Measurements from ENCODE around the gene KCNK3. TPM values are rescaled to one million over a fixed set of nuclear protein-coding genes. Genes with fewer than 3 reads are reported as not detected.
"Not testable (repeated sequence)": the region's sequence is repeated elsewhere in the genome, so short reads cannot be mapped to it uniquely, and the experiment has no call there.

KCNK3 gene
- total RNA-seq, 1 experiment from 2014 or later, result not detected

- Histone ChIP-seq H3K4me1 (ENCODE audit: low read length) (peaks cover 50% of the 10 kb centered on the region), H3K9ac (ENCODE audit: low read length) (peak overlapping the region; percentile 63), H3K27ac (ENCODE audit: low read length) (peak overlapping the region; percentile 37), H3K4me2 (ENCODE audit: low read depth, low read length, poor library complexity, severe bottlenecking) (peak overlapping the region; percentile 75), H3K4me3 (ENCODE audit: low read length) (peak overlapping the region; percentile 61)
- not testable (repeated sequence) for H2AFZ ChIP-seq (ENCODE audit: low read length); H3K36me3 ChIP-seq (ENCODE audit: insufficient read depth, low read length); H3K9me2 ChIP-seq (replicated peaks; ENCODE audit: insufficient read depth, low read length); DNase-seq; H3K9me3 ChIP-seq (ENCODE audit: low read length); H3K79me2 ChIP-seq (ENCODE audit: low read length); H3K27me3 ChIP-seq (ENCODE audit: low read length); H4K20me1 ChIP-seq (ENCODE audit: insufficient read depth, low read depth, low read length)
Observed at GRCh38 chr2:26750467-26750866, 57.9 kb downstream of the KCNK3 start.

GRCh38 chr2:26752656-26753055 lies 60.1 kb downstream of the KCNK3 start:
- Histone ChIP-seq H3K4me2 (ENCODE audit: low read depth, low read length, poor library complexity, severe bottlenecking) (peak overlapping the region; percentile 45), H3K4me3 (ENCODE audit: low read length) (no peak overlapping the region), H3K9me3 (ENCODE audit: low read length) (no peaks in the 10 kb centered on the region), H4K20me1 (ENCODE audit: insufficient read depth, low read depth, low read length) (peaks cover 11% of the 10 kb centered on the region; the same call in 1 of the 2 replicates), H3K36me3 (ENCODE audit: insufficient read depth, low read length) (peaks cover 5% of the 10 kb centered on the region; the same call in 1 of the 2 replicates), H3K9me2 (replicated peaks; ENCODE audit: insufficient read depth, low read length) (no peaks in the 10 kb centered on the region), H3K27ac (ENCODE audit: low read length) (no peak overlapping the region), H3K27me3 (ENCODE audit: low read length) (no peaks in the 10 kb centered on the region), H3K79me2 (ENCODE audit: low read length) (no peaks in the 10 kb centered on the region), H3K9ac (ENCODE audit: low read length) (peak overlapping the region; percentile 26; the same call in 1 of the 2 replicates), H2AFZ (ENCODE audit: low read length) (no peak overlapping the region), H3K4me1 (ENCODE audit: low read length) (peaks cover 55% of the 10 kb centered on the region)
- DNase-seq, result no peak

GRCh38 chr2:26754539-26754938 lies 62.0 kb downstream of the KCNK3 start:
- no peak for DNase-seq
- Histone ChIP-seq H3K4me1 (ENCODE audit: low read length) (peaks cover 56% of the 10 kb centered on the region), H3K4me2 (ENCODE audit: low read depth, low read length, poor library complexity, severe bottlenecking) (no peak overlapping the region), H3K27ac (ENCODE audit: low read length) (no peak overlapping the region), H2AFZ (ENCODE audit: low read length) (no peak overlapping the region), H3K9ac (ENCODE audit: low read length) (no peak overlapping the region), H3K27me3 (ENCODE audit: low read length) (no peaks in the 10 kb centered on the region), H3K36me3 (ENCODE audit: insufficient read depth, low read length) (peaks cover 5% of the 10 kb centered on the region; the same call in 1 of the 2 replicates), H3K4me3 (ENCODE audit: low read length) (no peak overlapping the region), H3K79me2 (ENCODE audit: low read length) (no peaks in the 10 kb centered on the region), H3K9me3 (ENCODE audit: low read length) (no peaks in the 10 kb centered on the region), H4K20me1 (ENCODE audit: insufficient read depth, low read depth, low read length) (peaks cover 15% of the 10 kb centered on the region; the same call in 1 of the 2 replicates), H3K9me2 (replicated peaks; ENCODE audit: insufficient read depth, low read length) (no peaks in the 10 kb centered on the region)

GRCh38 chr2:26754972-26755670 lies 62.6 kb downstream of the KCNK3 start:
- DNase-seq, result peak; percentile 67
- H4K20me1 ChIP-seq (ENCODE audit: insufficient read depth, low read depth, low read length), result peaks cover 15% of the 10 kb centered on the region; the same call in 1 of the 2 replicates
- no peak overlapping the region for H3K9ac ChIP-seq (ENCODE audit: low read length)
- H3K4me3 ChIP-seq (ENCODE audit: low read length), result no peak overlapping the region
- H3K9me2 ChIP-seq (replicated peaks; ENCODE audit: insufficient read depth, low read length), result no peaks in the 10 kb centered on the region
- no peaks in the 10 kb centered on the region for H3K79me2 ChIP-seq (ENCODE audit: low read length)
- H2AFZ ChIP-seq (ENCODE audit: low read length), result no peak overlapping the region
- H3K36me3 ChIP-seq (ENCODE audit: insufficient read depth, low read length), result peaks cover 5% of the 10 kb centered on the region; the same call in 1 of the 2 replicates
- no peak overlapping the region for H3K27ac ChIP-seq (ENCODE audit: low read length)
- H3K27me3 ChIP-seq (ENCODE audit: low read length), result no peaks in the 10 kb centered on the region
- peak overlapping the region; percentile 30 for H3K4me2 ChIP-seq (ENCODE audit: low read depth, low read length, poor library complexity, severe bottlenecking)
- no peaks in the 10 kb centered on the region for H3K9me3 ChIP-seq (ENCODE audit: low read length)
- H3K4me1 ChIP-seq (ENCODE audit: low read length), result peaks cover 51% of the 10 kb centered on the region

- no peaks in the 10 kb centered on the region for H3K9me2 ChIP-seq (replicated peaks; ENCODE audit: insufficient read depth, low read length)
- no peak for DNase-seq
- H3K4me3 ChIP-seq (ENCODE audit: low read length), result no peak overlapping the region
- no peak overlapping the region for H3K4me2 ChIP-seq (ENCODE audit: low read depth, low read length, poor library complexity, severe bottlenecking)
- H4K20me1 ChIP-seq (ENCODE audit: insufficient read depth, low read depth, low read length), result peaks cover 15% of the 10 kb centered on the region; the same call in 1 of the 2 replicates
- peaks cover 1% of the 10 kb centered on the region; the same call in 1 of the 2 replicates for H3K36me3 ChIP-seq (ENCODE audit: insufficient read depth, low read length)
- H3K27me3 ChIP-seq (ENCODE audit: low read length), result no peaks in the 10 kb centered on the region
- peaks cover 41% of the 10 kb centered on the region for H3K4me1 ChIP-seq (ENCODE audit: low read length)
- H3K9me3 ChIP-seq (ENCODE audit: low read length), result no peaks in the 10 kb centered on the region
- H2AFZ ChIP-seq (ENCODE audit: low read length), result no peak overlapping the region
- no peaks in the 10 kb centered on the region for H3K79me2 ChIP-seq (ENCODE audit: low read length)
- H3K9ac ChIP-seq (ENCODE audit: low read length), result no peak overlapping the region
- no peak overlapping the region for H3K27ac ChIP-seq (ENCODE audit: low read length)
Observed at GRCh38 chr2:26756337-26756736, 63.8 kb downstream of the KCNK3 start.

- peaks cover 15% of the 10 kb centered on the region; the same call in 1 of the 2 replicates for H4K20me1 ChIP-seq (ENCODE audit: insufficient read depth, low read depth, low read length)
- H2AFZ ChIP-seq (ENCODE audit: low read length), result no peak overlapping the region
- H3K4me3 ChIP-seq (ENCODE audit: low read length), result no peak overlapping the region
- H3K79me2 ChIP-seq (ENCODE audit: low read length), result no peaks in the 10 kb centered on the region
- no peak overlapping the region for H3K27ac ChIP-seq (ENCODE audit: low read length)
- no peaks in the 10 kb centered on the region for H3K9me3 ChIP-seq (ENCODE audit: low read length)
- H3K4me1 ChIP-seq (ENCODE audit: low read length), result peaks cover 23% of the 10 kb centered on the region
- no peaks in the 10 kb centered on the region for H3K27me3 ChIP-seq (ENCODE audit: low read length)
- no peak for DNase-seq
- H3K9ac ChIP-seq (ENCODE audit: low read length), result no peak overlapping the region
- H3K9me2 ChIP-seq (replicated peaks; ENCODE audit: insufficient read depth, low read length), result no peaks in the 10 kb centered on the region
- H3K36me3 ChIP-seq (ENCODE audit: insufficient read depth, low read length), result no peaks in the 10 kb centered on the region
- H3K4me2 ChIP-seq (ENCODE audit: low read depth, low read length, poor library complexity, severe bottlenecking), result no peak overlapping the region
Observed at GRCh38 chr2:26757873-26758789, 65.6 kb downstream of the KCNK3 start.

GRCh38 chr2:26758790-26759321 lies 66.3 kb downstream of the KCNK3 start:
- Histone ChIP-seq H4K20me1 (ENCODE audit: insufficient read depth, low read depth, low read length) (peaks cover 15% of the 10 kb centered on the region; the same call in 1 of the 2 replicates), H3K27ac (ENCODE audit: low read length) (no peak overlapping the region), H3K9me3 (ENCODE audit: low read length) (no peaks in the 10 kb centered on the region), H3K9ac (ENCODE audit: low read length) (no peak overlapping the region), H3K79me2 (ENCODE audit: low read length) (no peaks in the 10 kb centered on the region), H3K9me2 (replicated peaks; ENCODE audit: insufficient read depth, low read length) (no peaks in the 10 kb centered on the region), H3K4me1 (ENCODE audit: low read length) (peaks cover 28% of the 10 kb centered on the region), H3K36me3 (ENCODE audit: insufficient read depth, low read length) (no peaks in the 10 kb centered on the region), H3K4me2 (ENCODE audit: low read depth, low read length, poor library complexity, severe bottlenecking) (no peak overlapping the region), H3K27me3 (ENCODE audit: low read length) (no peaks in the 10 kb centered on the region), H3K4me3 (ENCODE audit: low read length) (no peak overlapping the region), H2AFZ (ENCODE audit: low read length) (no peak overlapping the region)
- no peak for DNase-seq

- H3K4me3 ChIP-seq (ENCODE audit: low read length), result no peak overlapping the region
- no peaks in the 10 kb centered on the region for H3K9me3 ChIP-seq (ENCODE audit: low read length)
- no peaks in the 10 kb centered on the region for H3K36me3 ChIP-seq (ENCODE audit: insufficient read depth, low read length)
- H3K79me2 ChIP-seq (ENCODE audit: low read length), result peaks cover 8% of the 10 kb centered on the region
- peaks cover 23% of the 10 kb centered on the region for H3K4me1 ChIP-seq (ENCODE audit: low read length)
- no peak for DNase-seq
- no peak overlapping the region for H2AFZ ChIP-seq (ENCODE audit: low read length)
- H3K9me2 ChIP-seq (replicated peaks; ENCODE audit: insufficient read depth, low read length), result no peaks in the 10 kb centered on the region
- H3K4me2 ChIP-seq (ENCODE audit: low read depth, low read length, poor library complexity, severe bottlenecking), result no peak overlapping the region
- H3K27ac ChIP-seq (ENCODE audit: low read length), result no peak overlapping the region
- H3K9ac ChIP-seq (ENCODE audit: low read length), result no peak overlapping the region
- H3K27me3 ChIP-seq (ENCODE audit: low read length), result no peaks in the 10 kb centered on the region
- H4K20me1 ChIP-seq (ENCODE audit: insufficient read depth, low read depth, low read length), result peaks cover 15% of the 10 kb centered on the region; the same call in 1 of the 2 replicates
Observed at GRCh38 chr2:26759845-26760244, 67.3 kb downstream of the KCNK3 start.
